HEK293T (cell line): ENCODE measurements around the gene TRAF3.

Source experiments
- ARNT ChIP-seq: fragments of 450-650 bp; IDR thresholded peaks from 2 replicates; pipeline ENCODE4 v1.6.1; 2017; ENCODE audit warnings: mild to moderate bottlenecking
- BHLHE40 ChIP-seq: fragments of 450-650 bp; IDR thresholded peaks from 2 replicates; pipeline ENCODE4 v1.6.1; 2016; ENCODE audit warnings: mild to moderate bottlenecking, moderate library complexity, borderline replicate concordance
- L3MBTL2 ChIP-seq: fragments of 450-650 bp; conservative IDR thresholded peaks from 2 replicates; pipeline ENCODE4 v1.6.1; 2016; ENCODE audit warnings: mild to moderate bottlenecking
- TARDBP ChIP-seq: fragments of 450-650 bp; IDR thresholded peaks from 2 replicates; pipeline ENCODE4 v1.6.1; 2016

- TF ChIP-seq L3MBTL2, result no peak
- no peak for TF ChIP-seq TARDBP
- TF ChIP-seq BHLHE40, result no peak
- TF ChIP-seq ARNT, result no peak
These were observed 172.0 kb downstream of the TRAF3 start for GRCh38 chr14:102949062-102949800.
